OCI-M1 (cell line): ENCODE data around the gene GINS2.

Source experiments
- DNase-seq: peaks from one replicate; lab custom pipeline; 2025; lab: John Stamatoyannopoulos, UW

GINS2 gene

GRCh38 chr16:85688586-85689284 lies at the start of gene GINS2:
Gene GINS2 (minus strand): TSS chr16:85688954. CDS start chr16:85688898, 56 bp downstream.
- DNase-seq: peak; percentile 94

DNA sequence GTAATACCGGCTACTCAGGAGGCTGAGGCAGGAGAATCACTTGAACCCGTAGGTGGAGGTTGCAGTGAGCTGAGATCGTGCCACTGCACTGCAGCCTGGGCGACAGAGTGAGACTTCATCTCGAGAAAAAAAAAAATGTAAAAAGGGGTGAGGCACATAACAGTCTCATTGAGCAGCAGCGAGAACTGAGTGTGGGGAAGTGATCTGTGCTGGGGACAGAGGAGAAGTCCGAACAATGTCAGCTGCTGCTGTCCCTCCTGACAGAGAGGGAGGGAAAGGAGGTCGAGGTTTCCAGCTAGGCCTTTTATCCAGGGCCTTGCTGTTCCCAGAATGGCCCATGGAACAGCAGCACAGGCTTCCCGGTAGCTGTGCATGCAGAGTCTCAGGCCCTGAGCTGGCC lies 48.2 kb upstream of the GINS2 start:
- no peak for DNase-seq

DNA sequence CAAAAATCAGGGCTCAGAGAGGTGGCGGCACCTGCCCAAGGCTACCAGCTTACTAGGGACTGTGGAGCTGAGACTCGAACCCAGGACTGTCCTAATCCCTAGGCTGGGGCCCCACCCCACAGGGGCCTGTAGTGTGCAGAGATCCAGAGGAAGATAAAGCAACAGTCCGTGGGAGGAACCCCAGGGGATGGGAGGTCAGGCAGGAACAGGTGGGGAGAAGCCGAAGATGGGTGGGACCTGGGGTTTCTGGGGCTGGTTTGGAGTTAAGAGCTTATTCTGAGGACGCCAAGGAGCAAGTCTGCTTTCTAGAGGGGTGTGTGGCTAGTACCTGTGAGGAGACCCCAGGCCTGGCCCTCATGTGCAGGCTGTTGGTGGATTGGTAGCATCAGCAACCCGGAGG lies 47.2 kb upstream of the GINS2 start:
- DNase-seq: no peak

DNA sequence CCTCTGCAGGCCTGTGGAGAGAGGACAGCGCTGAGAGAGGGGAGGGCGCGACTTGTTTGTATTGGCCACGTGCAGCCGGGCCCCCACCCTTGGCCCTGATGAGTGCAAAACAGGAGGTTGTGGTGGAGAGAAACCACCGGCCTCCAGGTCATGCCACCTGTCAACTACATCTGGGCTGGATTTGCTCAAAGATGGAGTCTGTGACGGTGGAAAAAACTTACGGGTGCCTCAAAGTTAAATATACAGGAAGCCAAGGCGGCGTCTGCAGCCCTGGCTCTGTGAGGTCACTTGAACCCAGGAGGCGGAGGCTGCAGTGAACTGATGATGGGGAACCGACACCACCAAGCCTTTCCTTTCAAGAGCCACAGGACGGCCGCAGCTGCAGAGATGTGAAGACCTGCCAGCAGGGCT lies 46.5 kb upstream of the GINS2 start:
- DNase-seq: no peak

DNA sequence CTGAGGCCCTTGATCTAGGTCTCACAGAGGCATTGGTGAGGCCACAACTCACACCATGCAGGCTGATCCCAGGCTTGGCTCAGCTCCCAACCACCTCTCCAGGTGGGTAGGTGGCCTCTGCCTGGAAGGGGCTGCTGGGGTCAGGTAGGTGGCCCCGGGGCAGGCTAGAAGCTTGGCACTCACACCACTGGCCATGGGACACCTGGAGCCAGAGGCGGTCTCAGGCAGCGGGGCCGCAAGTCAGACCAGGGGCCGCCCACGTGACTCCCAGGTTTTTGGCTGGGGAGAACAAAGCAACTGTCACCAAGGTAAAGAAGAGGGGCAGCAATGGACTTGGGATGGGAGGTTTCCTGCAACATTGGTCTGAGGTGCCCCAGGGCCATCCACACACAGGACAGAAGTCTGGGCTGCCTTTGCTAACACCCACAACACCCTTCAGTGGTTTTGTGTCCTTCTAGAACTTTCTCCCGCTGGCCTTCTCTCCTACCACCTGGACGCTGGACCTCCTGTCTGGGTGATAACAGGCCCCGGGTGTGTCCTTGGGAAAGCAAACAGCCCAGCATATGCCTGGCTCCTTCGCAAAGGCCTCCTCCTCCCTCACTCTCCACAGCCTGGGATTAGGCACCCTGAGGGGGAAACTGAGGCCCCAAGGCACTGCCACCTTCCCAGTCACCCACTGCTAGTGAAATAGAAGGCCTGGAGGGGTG lies 45.7 kb upstream of the GINS2 start:
- DNase-seq: no peak

DNA sequence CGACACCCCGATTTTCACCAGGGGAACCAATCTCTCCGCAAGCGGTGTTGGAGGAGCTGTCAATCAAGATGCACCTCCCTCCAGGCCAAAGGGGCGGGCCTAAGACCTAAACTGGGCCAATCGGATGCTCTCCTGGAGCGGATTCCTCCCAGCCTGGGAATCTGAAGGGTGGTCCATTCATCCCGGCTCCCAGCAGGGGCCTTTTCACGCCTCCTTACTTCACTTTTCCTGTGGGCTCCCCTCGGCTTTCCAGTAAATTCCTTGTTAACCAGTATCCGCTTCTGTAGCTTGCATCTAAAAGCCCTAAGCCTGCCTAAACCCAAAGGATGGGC lies 45.1 kb upstream of the GINS2 start:
- no peak for DNase-seq

- DNase-seq: peak; percentile 24
Measured at GRCh38 chr16:85733155-85733838, 44.5 kb upstream of the GINS2 start.

DNA sequence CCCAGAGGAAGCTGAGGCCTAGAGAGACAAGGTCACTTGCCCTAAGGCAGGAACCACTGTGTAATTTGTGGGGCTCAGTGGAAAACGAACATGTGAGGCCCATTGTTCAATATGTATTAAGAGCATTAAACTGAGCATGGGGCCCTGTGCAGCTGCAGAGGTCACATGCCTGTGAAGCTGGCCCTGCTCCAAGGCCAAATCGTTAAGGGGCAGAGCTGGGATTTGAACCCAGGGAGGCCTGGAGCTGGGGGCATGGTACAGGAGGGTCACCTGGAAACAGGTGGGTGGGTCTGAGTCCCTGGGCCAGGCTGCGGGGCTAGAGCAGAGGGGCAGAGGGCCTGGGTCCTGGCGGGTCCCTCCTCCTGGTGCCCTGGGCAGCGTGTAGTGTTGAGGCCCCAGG lies 42.4 kb upstream of the GINS2 start:
- no peak for DNase-seq

- DNase-seq: no peak
Measured at GRCh38 chr16:85730186-85730465, 41.4 kb upstream of the GINS2 start.

DNA sequence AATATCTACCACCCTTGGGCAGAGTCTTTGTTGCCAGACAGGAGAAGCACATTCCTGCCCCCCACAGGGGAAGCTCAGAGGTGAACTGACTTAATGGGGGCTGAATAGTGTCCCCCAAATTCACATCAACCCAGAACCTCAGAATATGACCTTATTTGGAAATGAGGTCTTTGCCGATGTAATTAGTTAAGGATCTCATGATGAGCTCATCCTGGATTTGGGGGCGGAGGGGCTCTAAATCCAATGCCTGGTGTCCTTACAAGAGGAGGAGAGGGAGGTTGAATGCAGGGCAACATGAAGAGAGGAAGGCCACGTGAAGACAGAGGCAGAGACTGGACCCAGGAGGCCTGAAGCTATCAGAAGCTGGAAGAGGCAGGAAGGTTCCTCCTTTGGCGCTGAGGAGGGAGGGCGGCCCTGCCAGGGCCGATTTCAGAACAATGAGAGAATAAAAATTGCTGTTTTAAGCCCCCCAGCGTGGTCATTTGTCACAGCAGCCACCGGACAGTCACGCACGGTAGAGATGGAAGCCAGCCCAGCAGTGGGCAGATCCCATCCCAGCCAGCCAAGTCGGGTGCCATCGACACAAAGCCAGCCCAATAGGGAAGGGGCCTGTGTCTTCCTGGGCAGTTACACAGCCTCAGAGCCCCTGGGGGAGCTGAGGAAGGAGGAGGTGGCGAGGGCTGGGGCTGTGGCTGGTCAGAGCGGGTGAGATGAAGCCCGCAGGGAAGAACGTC lies 40.9 kb upstream of the GINS2 start:
- DNase-seq: no peak

GRCh38 chr16:85728879-85729278 lies 40.1 kb upstream of the GINS2 start:
- no peak for DNase-seq

GRCh38 chr16:85724936-85725335 lies 36.2 kb upstream of the GINS2 start:
- DNase-seq: no peak

DNA sequence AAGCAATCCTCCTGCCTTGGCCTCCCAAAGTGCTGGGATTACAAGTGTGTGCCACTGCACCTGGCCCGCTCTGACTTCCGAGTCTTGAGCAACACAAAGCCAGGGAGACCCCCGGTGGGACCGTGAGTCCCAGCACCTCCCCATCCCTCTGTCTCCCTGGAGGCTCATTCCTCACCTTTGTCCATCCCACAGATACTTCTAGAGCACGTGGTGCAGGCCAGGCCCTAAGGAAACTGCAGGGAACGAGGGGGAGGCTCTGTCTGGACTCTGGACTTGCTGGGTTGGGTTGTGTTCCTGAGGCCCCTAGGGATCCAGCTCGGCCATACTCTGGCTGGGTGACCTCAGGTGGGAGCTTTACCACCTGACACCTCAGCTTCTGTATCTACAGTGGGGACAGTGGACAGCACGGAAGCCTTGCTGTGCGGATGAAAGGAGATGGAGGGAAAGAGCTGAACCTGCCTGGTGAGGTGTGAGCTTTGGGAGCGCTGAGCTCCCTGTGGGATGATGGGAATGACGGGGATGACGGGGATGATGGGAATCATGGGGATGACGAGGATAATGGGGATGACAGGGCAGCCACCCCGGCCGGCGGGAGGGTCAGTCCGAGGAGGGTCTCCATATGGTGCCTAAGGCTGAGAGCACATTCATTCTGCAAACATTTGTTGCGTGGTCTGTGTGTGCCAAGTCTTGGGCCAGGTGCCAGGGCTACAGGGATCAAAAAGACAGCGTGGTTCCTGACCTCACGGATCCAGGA lies 35.5 kb upstream of the GINS2 start:
- DNase-seq: no peak

GRCh38 chr16:85722128-85722893 lies 33.6 kb upstream of the GINS2 start:
- no peak for DNase-seq

GRCh38 chr16:85720302-85720637 lies 31.5 kb upstream of the GINS2 start:
- no peak for DNase-seq

GRCh38 chr16:85719605-85720301 lies 31.0 kb upstream of the GINS2 start:
- DNase-seq: no peak

DNA sequence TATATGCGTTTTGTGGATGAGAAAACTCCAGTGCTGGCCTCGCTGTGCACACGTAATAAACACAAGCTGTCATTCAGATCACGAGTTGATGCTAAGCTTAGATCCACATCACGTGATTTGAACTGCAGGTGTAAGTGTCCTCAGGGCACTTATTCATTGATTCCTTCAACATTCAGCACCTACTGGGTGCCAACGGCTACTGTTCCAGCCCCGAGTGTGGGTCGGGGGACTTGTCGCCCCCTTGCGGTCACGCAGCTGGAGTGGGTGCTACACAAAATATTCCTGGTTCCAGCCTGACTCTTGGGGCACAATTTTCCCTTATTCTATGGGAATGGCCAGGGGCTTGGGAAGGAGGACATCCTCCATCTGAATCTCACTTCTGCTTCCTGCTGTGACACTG lies 29.9 kb upstream of the GINS2 start:
- peak; percentile 22 for DNase-seq

GRCh38 chr16:85718153-85718477 lies 29.4 kb upstream of the GINS2 start:
- DNase-seq: no peak

DNA sequence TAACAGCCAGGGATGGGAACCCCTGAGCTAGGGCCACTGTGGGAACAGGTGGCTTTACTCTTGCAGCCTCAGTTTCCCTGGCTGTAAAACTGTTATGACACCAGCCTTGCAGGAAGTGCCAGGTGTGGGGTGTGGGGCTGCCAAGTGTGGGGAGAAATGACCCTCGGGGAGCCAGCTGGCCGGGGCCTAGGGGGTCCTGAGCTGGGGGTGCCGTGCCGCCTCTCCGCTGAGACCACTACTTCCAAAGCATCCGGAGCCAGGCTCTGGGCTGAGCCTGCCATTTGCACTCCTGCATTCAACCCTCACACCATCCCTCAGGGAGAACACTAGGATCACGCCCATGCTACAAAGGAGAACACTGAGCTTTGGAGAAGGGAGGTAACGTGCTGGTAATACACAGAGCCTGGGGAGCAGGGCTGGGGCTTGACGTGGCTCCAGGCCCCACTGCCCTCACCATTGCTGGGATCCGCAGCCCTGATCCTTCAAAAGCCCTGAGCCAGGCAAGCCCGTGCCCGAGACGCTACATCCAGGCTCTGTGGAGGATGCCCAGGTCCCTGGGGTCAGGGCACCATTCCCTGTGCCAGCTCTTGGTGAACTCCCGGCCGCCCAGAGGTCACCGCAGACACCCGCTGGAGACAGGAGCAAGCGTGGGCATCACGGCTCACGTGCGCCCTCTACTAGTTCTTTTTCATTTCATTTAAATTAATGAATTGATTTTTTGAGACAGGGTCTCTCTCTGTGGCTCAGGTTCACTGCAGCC lies 28.8 kb upstream of the GINS2 start:
- peak; percentile 83 for DNase-seq

- no peak for DNase-seq
Measured at GRCh38 chr16:85716680-85717038, 27.9 kb upstream of the GINS2 start.
